Neural cell (in vitro differentiated cells): ENCODE data around the gene ARFGEF3. TPM values are rescaled to one million over a fixed set of nuclear protein-coding genes. Genes with fewer than 3 reads are reported as not detected.

ENCODE experiments used
- H2AFZ ChIP-seq: fragments of 200-600, 300-800 bp; sonication (generic), shearing (Covaris generic); 2 replicates; pipeline ENCODE4 v1.6.0; 2014; ENCODE audit warnings: low read depth, mild to moderate bottlenecking, antibody characterized with exemption, low read length, moderate library complexity
- H3F3A ChIP-seq: fragments of 200-600 bp; shearing (Covaris generic); 2 replicates; pipeline ENCODE4 v1.6.1; 2016; ENCODE audit warnings: mild to moderate bottlenecking, moderate library complexity, mixed read lengths, antibody characterized with exemption, low read length; ENCODE audit not compliant: insufficient read depth, poor library complexity, severe bottlenecking
- H3K27ac ChIP-seq: fragments of 200-600, 300-800 bp; sonication (generic), shearing (Covaris generic); 2 replicates; pipeline ENCODE4 v1.5.1; 2014; ENCODE audit warnings: mild to moderate bottlenecking, low read length, moderate library complexity
- H3K27me3 ChIP-seq: fragments of 300-800, 200-600 bp; sonication (generic), shearing (Covaris generic); 2 replicates; pipeline ENCODE4 v1.6.0; 2014; ENCODE audit warnings: mild to moderate bottlenecking, low read depth, low read length, moderate library complexity; ENCODE audit not compliant: insufficient read depth
- H3K36me3 ChIP-seq: fragments of 300-800, 200-600 bp; sonication (generic), shearing (Covaris generic); 2 replicates; pipeline ENCODE4 v1.5.1; 2014; ENCODE audit warnings: mild to moderate bottlenecking, antibody characterized with exemption, low read length, moderate library complexity; ENCODE audit not compliant: insufficient read depth
- H3K4me2 ChIP-seq: fragments of 300-800, 200-600 bp; sonication (generic), shearing (Covaris generic); 2 replicates; pipeline ENCODE4 v1.6.0; 2014; ENCODE audit warnings: mild to moderate bottlenecking, low read length
- H3K4me3 ChIP-seq: fragments of 300-800, 200-600 bp; sonication (generic), shearing (Covaris generic); 2 replicates; pipeline ENCODE4 v1.5.1; 2014; ENCODE audit warnings: mild to moderate bottlenecking, low read length, moderate library complexity
- H3K79me2 ChIP-seq: fragments of 200-600 bp; shearing (Covaris generic); replicated peaks from 2 replicates; pipeline ENCODE4 v1.6.0; 2014; ENCODE audit warnings: mild to moderate bottlenecking, low read length, moderate library complexity; ENCODE audit not compliant: insufficient read depth
- H3K9ac ChIP-seq: fragments of 300-800, 200-600 bp; sonication (generic), shearing (Covaris generic); 2 replicates; pipeline ENCODE4 v1.6.1; 2016; ENCODE audit warnings: mild to moderate bottlenecking, low read length, mixed read lengths
- H3K9me2 ChIP-seq: fragments of 200-600 bp; shearing (Covaris generic); 2 replicates; pipeline ENCODE4 v1.6.1; 2016; ENCODE audit warnings: mild to moderate bottlenecking, low read length, mixed read lengths; ENCODE audit not compliant: insufficient read depth
- H3K9me3 ChIP-seq: fragments of 200-600, 300-800 bp; sonication (generic), shearing (Covaris generic); 2 replicates; pipeline ENCODE4 v1.6.1; 2016; ENCODE audit warnings: mild to moderate bottlenecking, mixed run types, low read length, moderate library complexity, mixed read lengths
- H4K20me1 ChIP-seq: fragments of 200-600 bp; shearing (Covaris generic); 2 replicates; pipeline ENCODE4 v1.6.1; 2016; ENCODE audit warnings: mild to moderate bottlenecking, mixed run types; ENCODE audit not compliant: insufficient read depth
- EP300 ChIP-seq: fragments of 450-650 bp; conservative IDR thresholded peaks from 2 replicates; pipeline ENCODE4 v1.6.1; 2014; ENCODE audit warnings: antibody characterized with exemption, mild to moderate bottlenecking, moderate library complexity; ENCODE audit not compliant: poor library complexity, severe bottlenecking
- EZH2 ChIP-seq: fragments of 200-600, 300-800 bp; shearing (Covaris generic), sonication (generic); IDR thresholded peaks from 2 replicates; pipeline ENCODE4 v1.6.1; 2014; ENCODE audit warnings: antibody characterized with exemption, low read length, borderline replicate concordance, mild to moderate bottlenecking; ENCODE audit not compliant: insufficient read depth, poor library complexity, severe bottlenecking
- MXI1 ChIP-seq: fragments of 450-650 bp; conservative IDR thresholded peaks from 2 replicates; pipeline ENCODE4 v1.6.1; 2014; ENCODE audit warnings: antibody characterized with exemption, mild to moderate bottlenecking; ENCODE audit not compliant: poor library complexity, severe bottlenecking
- POLR2AphosphoS5 ChIP-seq: IDR thresholded peaks from 2 replicates; pipeline ENCODE4 v1.6.1; 2012
- RAD21 ChIP-seq: fragments of 450-650 bp; conservative IDR thresholded peaks from 2 replicates; pipeline ENCODE4 v1.6.1; 2014; ENCODE audit warnings: antibody characterized with exemption, mild to moderate bottlenecking, moderate library complexity
- SMC3 ChIP-seq: fragments of 450-650 bp; conservative IDR thresholded peaks from 2 replicates; pipeline ENCODE4 v1.6.1; 2014; ENCODE audit warnings: antibody characterized with exemption, mild to moderate bottlenecking, moderate library complexity; ENCODE audit not compliant: poor library complexity
- TAF1 ChIP-seq: IDR thresholded peaks from 2 replicates; pipeline ENCODE4 v1.6.1; 2012; ENCODE audit warnings: low read depth
- polyA plus RNA-seq: library from polyadenylated mRNA; depleted of rRNA; stranded (reverse); fragments of >200 nt; gene quantifications from 2 replicates; pipeline ENCODE4 v1.2.3, GENCODE V29; 2014
- TF ChIP-seq, protein P1 (sequence below): IDR thresholded peaks from 2 replicates; pipeline ENCODE4 v1.6.1; 2012; ENCODE audit warnings: borderline replicate concordance
- TF ChIP-seq, protein P2 (sequence below): fragments of 450-650 bp; IDR thresholded peaks from 2 replicates; pipeline ENCODE4 v1.5.1; 2014; ENCODE audit warnings: antibody characterized with exemption, mild to moderate bottlenecking, moderate library complexity; ENCODE audit not compliant: poor library complexity, severe bottlenecking

The ARFGEF3 gene
- polyA plus RNA-seq, 1 donor from 2014 or later, result 4.6 TPM

DNA sequence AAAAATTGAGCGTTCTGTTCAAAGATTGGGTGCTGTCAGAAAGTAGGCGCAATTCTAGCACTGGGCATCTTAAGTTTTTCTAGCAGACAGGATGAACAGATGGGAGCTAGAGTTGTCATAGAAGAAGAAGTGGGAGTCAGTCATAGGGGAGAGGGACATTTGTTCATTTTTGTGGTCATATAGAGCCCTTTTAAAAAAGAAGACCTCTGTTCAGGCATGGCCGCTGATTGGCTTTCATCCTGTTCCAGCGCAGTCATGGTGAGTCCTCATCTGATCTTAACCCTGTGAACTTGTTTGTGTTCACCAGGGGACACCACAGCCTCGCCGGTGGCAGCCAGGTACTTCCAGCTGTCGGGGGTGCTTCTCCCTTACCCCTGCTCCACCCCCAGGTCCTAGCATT is 86.3 kb downstream of the ARFGEF3 start:
- Histone ChIP-seq H3K9ac (no peak overlapping the region), H3K9me2 (no peaks in the 10 kb centered on the region), H3K9me3 (no peaks in the 10 kb centered on the region), H3K27me3 (no peaks in the 10 kb centered on the region), H3K4me2 (no peak overlapping the region), H4K20me1 (no peaks in the 10 kb centered on the region), H3K27ac (no peak overlapping the region), H3K36me3 (no peaks in the 10 kb centered on the region), H3F3A (no peaks in the 10 kb centered on the region), H2AFZ (no peak overlapping the region), H3K4me3 (no peak overlapping the region), H3K79me2 (no peaks in the 10 kb centered on the region)
- TF ChIP-seq TAF1 (no peak), EP300 (no peak), POLR2AphosphoS5 (no peak), SMC3 (no peak), RAD21 (no peak), EZH2 (no peak), MXI1 (no peak)
- TF ChIP-seq, protein P1, sequence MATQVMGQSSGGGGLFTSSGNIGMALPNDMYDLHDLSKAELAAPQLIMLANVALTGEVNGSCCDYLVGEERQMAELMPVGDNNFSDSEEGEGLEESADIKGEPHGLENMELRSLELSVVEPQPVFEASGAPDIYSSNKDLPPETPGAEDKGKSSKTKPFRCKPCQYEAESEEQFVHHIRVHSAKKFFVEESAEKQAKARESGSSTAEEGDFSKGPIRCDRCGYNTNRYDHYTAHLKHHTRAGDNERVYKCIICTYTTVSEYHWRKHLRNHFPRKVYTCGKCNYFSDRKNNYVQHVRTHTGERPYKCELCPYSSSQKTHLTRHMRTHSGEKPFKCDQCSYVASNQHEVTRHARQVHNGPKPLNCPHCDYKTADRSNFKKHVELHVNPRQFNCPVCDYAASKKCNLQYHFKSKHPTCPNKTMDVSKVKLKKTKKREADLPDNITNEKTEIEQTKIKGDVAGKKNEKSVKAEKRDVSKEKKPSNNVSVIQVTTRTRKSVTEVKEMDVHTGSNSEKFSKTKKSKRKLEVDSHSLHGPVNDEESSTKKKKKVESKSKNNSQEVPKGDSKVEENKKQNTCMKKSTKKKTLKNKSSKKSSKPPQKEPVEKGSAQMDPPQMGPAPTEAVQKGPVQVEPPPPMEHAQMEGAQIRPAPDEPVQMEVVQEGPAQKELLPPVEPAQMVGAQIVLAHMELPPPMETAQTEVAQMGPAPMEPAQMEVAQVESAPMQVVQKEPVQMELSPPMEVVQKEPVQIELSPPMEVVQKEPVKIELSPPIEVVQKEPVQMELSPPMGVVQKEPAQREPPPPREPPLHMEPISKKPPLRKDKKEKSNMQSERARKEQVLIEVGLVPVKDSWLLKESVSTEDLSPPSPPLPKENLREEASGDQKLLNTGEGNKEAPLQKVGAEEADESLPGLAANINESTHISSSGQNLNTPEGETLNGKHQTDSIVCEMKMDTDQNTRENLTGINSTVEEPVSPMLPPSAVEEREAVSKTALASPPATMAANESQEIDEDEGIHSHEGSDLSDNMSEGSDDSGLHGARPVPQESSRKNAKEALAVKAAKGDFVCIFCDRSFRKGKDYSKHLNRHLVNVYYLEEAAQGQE, result no peak
- TF ChIP-seq, protein P2, sequence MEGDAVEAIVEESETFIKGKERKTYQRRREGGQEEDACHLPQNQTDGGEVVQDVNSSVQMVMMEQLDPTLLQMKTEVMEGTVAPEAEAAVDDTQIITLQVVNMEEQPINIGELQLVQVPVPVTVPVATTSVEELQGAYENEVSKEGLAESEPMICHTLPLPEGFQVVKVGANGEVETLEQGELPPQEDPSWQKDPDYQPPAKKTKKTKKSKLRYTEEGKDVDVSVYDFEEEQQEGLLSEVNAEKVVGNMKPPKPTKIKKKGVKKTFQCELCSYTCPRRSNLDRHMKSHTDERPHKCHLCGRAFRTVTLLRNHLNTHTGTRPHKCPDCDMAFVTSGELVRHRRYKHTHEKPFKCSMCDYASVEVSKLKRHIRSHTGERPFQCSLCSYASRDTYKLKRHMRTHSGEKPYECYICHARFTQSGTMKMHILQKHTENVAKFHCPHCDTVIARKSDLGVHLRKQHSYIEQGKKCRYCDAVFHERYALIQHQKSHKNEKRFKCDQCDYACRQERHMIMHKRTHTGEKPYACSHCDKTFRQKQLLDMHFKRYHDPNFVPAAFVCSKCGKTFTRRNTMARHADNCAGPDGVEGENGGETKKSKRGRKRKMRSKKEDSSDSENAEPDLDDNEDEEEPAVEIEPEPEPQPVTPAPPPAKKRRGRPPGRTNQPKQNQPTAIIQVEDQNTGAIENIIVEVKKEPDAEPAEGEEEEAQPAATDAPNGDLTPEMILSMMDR, result no peak

DNA sequence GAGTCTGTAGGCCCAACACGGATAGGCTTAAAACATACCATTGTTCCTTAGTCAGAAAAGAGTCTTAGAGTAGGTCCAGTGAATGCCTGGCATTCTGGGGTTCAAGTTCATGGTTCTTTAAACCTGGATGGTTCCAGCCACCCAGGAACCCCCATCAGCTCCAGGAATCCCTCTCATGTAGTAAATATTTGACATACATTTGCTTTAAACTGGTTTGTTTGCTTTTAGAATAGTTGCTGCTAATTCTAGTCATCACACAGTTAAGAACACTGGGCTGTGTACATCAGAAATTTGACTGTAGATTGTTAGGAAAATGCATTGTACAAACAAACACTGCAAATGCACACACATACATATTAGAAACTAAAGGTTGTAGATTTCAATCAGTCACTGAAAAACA is 87.1 kb downstream of the ARFGEF3 start:
- no peaks in the 10 kb centered on the region for H3K9me3 ChIP-seq
- H3K9ac ChIP-seq, result no peak overlapping the region

More for the DNA sequence above, 87.1 kb downstream of the ARFGEF3 start:
- no peak overlapping the region for H2AFZ ChIP-seq
- no peak overlapping the region for H3K4me3 ChIP-seq
- no peaks in the 10 kb centered on the region for H3F3A ChIP-seq
- H3K79me2 ChIP-seq, result no peaks in the 10 kb centered on the region
- H3K36me3 ChIP-seq, result no peaks in the 10 kb centered on the region
- no peaks in the 10 kb centered on the region for H3K9me2 ChIP-seq
- no peak overlapping the region for H3K4me2 ChIP-seq
- no peaks in the 10 kb centered on the region for H4K20me1 ChIP-seq
- H3K27me3 ChIP-seq, result no peaks in the 10 kb centered on the region
- TF ChIP-seq TAF1 (no peak), SMC3 (no peak), EZH2 (no peak), MXI1 (no peak), POLR2AphosphoS5 (no peak), EP300 (no peak), RAD21 (no peak)
- TF ChIP-seq, protein P1, result no peak
- TF ChIP-seq, protein P2, result no peak
- no peak overlapping the region for H3K27ac ChIP-seq
